NAMALWA (cell line): ENCODE results near the gene FILIP1.

ENCODE experiments used
- DNase-seq: peaks from one replicate; pipeline ENCODE4 v3.0.0-alpha.2; 2015; ENCODE audit warnings: low spot score

The FILIP1 gene

GRCh38 chr6:75492386-75493153 lies 1.0 kb downstream of the FILIP1 start:
- DNase-seq, result no peak

- no peak for DNase-seq
These were observed 2.3 kb downstream of the FILIP1 start for GRCh38 chr6:75491291-75491690.

GRCh38 chr6:75490706-75491105 lies 2.9 kb downstream of the FILIP1 start:
- no peak for DNase-seq

GRCh38 chr6:75489025-75489424 lies 4.6 kb downstream of the FILIP1 start:
- DNase-seq, result no peak

GRCh38 chr6:75488033-75488432 lies 5.6 kb downstream of the FILIP1 start:
- DNase-seq, result no peak

GRCh38 chr6:75486850-75487518 lies 6.6 kb downstream of the FILIP1 start:
- DNase-seq, result no peak

- no peak for DNase-seq
These were observed 9.1 kb downstream of the FILIP1 start for GRCh38 chr6:75484535-75484934.

GRCh38 chr6:75483136-75483952 lies 10.3 kb downstream of the FILIP1 start:
- no peak for DNase-seq

GRCh38 chr6:75481936-75482593 lies 11.5 kb downstream of the FILIP1 start:
- no peak for DNase-seq

GRCh38 chr6:75481394-75481793 lies 12.2 kb downstream of the FILIP1 start:
- DNase-seq, result no peak

- no peak for DNase-seq
These were observed 13.2 kb downstream of the FILIP1 start for GRCh38 chr6:75480425-75480824.

- no peak for DNase-seq
These were observed 13.9 kb downstream of the FILIP1 start for GRCh38 chr6:75479712-75480111.

GRCh38 chr6:75478929-75479328 lies 14.7 kb downstream of the FILIP1 start:
- DNase-seq, result no peak

- DNase-seq, result no peak
These were observed 20.7 kb downstream of the FILIP1 start for GRCh38 chr6:75472885-75473284.

- DNase-seq, result no peak
These were observed 25.6 kb downstream of the FILIP1 start for GRCh38 chr6:75467966-75468365.

- DNase-seq, result no peak
These were observed 26.3 kb downstream of the FILIP1 start for GRCh38 chr6:75467284-75467683.

- no peak for DNase-seq
These were observed 27.0 kb downstream of the FILIP1 start for GRCh38 chr6:75466636-75467035.

- no peak for DNase-seq
These were observed 29.7 kb downstream of the FILIP1 start for GRCh38 chr6:75463908-75464307.

- no peak for DNase-seq
These were observed 30.5 kb downstream of the FILIP1 start for GRCh38 chr6:75463061-75463460.

- no peak for DNase-seq
These were observed 32.9 kb downstream of the FILIP1 start for GRCh38 chr6:75460681-75461080.

GRCh38 chr6:75458895-75459294 lies 34.7 kb downstream of the FILIP1 start:
- DNase-seq, result no peak

- DNase-seq, result no peak
These were observed 42.7 kb downstream of the FILIP1 start for GRCh38 chr6:75450903-75451302.
